Globus pallidus (tissue), 1 donor: ENCODE results near the gene PRIM2.
"Not testable (repeated sequence)": the region's sequence is repeated elsewhere in the genome, so short reads cannot be mapped to it uniquely, and the experiment has no call there.

Experiments used
- DNase-seq: peaks from one replicate; pipeline ENCODE4 v3.0.0-alpha.2; 2015; ENCODE audit warnings: low spot score

PRIM2 gene

DNA sequence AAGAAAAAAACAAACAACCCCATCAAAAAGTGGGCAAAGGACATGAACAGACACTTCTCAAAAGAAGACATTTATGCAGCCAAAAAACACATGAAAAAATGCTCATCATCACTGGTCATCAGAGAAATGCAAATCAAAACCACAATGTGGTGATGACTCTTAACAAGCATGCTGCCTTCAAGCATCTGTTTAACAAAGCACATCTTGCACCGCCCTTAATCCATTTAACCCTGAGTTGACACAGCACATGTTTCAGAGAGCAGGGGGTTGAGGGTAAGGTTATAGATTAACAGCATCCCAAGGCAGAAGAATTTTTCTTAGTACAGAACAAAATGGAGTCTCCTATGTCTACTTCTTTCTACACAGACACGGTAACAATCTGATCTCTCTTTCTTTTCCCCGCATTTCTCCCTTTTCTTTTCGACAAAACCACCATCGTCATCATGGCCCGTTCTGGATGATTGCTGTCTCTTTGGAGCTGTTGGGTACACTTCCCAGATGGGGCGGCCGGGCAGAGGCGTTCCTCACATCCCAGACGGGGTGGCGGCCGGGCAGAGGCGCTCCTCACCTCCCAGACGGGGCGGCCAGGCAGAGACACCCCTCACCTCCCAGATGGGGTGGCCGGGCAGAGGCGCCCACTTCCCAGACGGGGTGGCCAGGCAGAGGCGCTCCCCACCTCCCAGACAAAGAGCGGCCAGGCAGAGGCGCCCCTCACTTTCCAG, 7.2 kb upstream of the PRIM2 start:
- DNase-seq = not testable (repeated sequence)

DNA sequence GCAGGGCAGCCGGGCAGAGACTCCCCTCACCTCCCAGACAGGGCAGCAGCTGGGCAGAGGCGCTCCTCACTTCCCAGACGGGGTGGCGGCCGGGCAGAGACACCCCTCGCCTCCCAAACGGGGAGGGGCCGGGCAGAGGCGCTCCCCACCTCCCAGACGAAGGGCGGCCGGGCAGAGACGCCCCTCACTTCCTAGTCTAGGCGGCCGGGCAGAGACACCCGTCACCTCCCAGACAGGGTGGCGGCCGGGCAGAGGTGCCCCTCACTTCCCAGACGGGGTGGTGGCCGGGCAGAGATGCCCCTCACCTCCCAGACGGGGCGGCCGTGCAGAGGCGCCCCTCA, 6.6 kb upstream of the PRIM2 start:
- no peak for DNase-seq

DNA sequence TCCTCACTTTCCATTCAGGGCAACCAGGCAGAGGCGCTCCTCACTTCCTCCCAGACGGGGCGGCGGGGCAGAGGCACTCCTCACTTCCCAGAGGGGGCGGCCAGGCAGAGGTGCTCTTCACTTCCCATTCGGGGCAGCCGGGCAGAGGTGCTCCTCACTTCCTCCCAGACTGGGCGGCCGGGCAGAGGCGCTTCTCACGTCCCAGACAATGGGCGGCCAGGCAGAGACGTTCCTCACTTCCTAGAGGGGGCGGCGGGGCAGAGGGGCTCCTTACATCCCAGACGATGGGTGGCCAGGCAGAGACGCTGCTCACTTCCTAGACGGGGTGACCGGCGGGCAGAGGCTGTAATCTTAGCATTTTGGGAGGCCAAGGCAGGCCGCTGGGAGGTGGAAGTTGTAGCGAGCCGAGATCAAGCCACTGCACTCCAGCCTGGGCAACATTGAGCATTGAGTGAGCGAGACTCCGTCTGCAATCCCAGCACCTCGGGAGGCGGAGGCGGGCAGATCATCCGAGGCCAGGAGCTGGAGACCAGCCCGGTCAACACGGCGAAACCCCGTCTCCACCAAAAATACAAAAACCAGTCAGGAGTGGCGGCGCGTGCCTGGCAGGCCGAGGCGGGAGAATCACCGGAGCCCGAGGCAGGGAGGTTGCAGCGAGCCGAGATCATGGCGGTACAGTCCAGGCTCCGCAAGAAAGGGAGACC, 6.0 kb upstream of the PRIM2 start:
- not testable (repeated sequence) for DNase-seq

DNA sequence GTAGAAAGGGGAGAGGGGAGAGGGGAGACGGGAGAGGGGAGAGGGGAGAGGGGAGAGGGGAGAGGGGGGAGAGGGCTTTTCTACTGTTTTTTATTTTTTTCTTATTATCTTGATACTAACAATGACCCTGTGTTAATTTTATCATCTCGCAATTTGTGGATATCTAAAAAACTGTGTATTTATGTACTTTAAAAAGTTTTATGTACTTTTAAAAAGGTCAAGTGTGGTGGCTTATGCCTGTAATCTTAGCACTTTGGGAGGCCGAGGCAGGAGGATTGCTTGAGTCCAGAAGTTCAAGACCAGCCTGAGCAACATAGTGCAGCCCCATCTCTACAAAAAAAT, 5.5 kb upstream of the PRIM2 start:
- no peak for DNase-seq

DNA sequence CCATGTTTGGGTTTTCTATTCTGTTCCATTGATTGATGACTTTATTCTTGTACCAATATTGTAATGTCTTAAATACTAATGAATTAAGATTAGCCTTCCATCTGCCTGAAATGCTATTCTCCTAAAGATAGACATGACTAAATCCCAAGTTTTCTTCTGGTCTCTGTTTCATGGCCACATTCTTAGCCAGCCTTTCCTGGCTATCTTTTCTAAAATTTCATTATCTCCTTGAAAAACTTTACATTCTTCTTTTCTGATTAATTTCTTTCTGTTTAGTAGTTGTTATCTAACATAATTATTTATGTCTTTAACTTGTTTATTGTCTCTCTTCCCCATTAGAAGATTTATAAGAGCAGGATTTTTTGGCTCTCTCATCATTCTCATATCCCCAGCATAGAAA, 4.4 kb upstream of the PRIM2 start:
- DNase-seq = no peak

DNA sequence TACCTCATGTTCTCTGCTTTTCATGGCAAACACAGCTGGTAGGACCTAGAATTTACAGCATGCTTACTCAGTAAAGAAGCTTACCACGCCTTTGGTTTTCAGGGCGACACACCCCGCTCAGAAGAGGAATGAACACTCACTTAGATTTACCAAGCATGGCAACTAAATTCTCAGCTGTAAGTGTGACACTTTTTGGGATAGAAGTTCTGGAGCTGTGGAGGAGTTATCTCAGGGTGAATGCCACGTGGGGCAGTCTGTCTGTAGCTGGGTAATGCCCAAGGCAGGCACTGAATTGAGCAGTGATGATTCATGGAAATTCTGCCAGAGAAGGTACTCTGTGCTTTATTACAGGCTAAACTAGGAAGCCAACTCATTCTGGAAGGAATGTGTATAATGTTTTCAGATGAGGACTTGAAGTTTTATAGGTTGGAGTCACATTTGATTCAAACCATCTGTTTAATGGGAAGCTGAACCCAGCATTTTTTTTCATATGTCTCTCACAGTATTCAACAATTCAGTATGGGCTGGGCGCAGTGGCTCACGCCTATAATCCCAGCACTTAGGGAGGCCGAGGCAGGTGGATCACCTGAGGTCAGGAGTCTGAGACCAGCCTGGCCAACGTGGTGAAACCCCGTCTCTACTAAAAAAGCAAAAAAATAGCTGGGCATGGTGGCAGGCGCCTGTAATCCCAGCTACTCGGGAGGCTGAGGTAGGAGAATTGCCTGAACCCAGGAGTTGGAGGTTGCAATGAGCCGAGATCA, 3.5 kb upstream of the PRIM2 start:
- DNase-seq = no peak

DNA sequence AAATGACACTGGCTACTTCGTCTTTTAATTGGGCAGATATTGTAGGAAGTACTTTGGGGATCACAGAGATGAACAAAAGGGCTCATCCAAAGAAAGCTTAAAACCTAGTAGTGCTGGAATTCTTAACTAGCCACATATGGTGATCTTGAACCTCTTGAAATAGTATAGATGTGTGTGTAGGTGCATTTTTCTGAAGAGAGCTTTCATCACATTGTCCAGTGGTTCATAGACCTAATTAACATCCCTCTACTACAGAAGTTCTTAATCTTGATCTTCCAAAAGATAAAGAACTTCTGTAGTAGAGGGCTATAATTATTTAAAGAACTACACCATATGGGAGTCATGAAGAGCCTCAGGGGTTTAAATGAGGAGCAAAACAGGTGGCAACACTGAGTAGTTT, 2.3 kb upstream of the PRIM2 start:
- no peak for DNase-seq

DNA sequence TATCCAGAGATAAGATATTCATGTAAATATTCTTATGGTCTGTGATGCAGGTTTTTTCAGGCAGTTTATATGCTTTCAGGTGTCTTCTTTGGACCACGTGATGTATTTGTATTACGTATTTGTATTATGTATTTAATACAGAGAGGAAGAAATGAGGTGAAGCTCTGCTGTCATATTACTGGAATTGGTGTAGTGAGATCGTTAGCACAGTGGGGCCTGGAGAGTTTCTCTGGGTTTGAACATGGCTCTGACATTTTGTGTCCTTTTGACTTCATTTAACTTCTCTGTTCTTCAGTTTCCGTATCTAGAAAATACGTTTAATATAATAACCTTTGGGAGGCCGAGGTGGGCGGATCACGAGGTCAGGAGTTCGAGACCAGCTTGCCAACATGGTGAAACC, 1.6 kb upstream of the PRIM2 start:
- no peak for DNase-seq

DNA sequence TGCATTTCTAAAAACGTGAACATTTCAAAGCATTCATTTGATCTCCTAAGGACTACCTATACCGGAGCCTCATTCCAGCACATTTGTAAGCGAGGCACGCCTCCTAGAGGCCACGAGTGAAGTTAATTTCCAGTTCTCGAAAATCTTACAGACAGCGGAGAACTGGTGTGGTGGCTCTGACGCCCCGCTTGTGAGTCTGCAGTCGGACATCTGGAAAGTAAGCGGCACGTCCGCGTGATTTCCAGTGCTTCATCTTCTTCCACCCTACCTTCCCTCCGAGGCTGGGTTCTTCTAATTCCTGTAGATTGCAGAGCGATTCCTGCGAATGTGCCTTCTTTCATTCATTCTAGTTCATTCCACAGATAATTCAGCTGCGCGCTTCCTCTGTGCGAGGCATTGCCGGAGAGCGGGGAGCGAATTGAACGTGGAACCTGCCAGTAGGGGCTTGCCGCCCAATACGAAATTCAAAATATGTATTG, 810 bp upstream of the PRIM2 start:
- peak; percentile 90 for DNase-seq

DNA sequence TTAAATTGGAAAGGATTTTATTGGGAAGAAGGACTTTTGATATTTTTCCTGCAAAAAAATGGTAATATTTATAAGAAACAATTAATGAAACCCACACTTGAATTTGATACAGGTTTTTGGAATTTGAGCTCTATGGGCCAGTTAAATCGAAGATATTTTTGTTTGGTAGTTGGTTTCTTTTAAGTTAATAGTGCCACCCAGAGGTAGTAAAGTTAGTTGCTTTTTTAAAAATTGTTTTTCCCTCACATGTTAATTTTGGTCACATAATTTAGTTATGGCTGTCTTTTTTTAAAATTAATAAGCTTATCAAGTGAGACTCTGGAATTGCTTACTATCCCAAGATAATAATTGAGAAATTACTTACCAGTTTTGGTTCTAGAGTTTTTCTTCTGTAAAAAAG, 7.1 kb downstream of the PRIM2 start:
- DNase-seq = no peak

DNA sequence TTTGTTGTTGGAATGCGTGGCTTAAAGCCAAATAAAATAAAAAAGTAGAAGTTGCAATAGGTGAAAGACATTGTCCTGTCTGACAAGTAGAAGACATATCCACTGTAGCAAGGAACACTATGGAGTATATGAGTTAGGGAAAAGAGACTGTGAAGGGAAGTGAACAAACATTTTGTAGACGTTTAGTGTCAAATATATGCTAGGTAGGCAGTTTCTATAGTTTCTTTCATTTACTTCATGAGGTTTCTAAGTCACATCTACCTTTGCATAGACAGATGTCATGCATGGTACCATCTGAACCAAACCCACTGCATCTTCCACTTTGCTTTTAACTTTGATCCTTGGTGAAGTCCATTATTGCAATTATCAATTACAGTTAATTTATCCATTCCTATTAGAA, 9.9 kb downstream of the PRIM2 start:
- no peak for DNase-seq

DNA sequence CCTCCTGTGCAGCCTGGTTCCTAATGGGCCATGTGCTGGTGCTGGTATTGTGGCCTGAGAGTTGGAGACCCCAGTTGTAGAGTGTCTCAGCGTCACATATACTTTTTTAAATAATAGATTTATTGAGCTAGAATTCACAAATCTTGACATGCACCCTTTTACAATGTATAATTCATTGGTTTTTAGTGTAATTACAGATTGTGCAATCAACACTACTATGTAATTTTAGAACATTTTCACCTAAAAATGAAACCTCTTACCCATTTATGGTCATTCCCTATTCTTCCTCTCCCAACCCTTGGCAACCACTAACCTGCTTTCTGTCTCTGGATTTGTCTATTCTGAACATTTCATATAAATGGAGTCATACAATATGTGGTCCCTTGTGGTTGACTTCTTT, 10.6 kb downstream of the PRIM2 start:
- no peak for DNase-seq

DNA sequence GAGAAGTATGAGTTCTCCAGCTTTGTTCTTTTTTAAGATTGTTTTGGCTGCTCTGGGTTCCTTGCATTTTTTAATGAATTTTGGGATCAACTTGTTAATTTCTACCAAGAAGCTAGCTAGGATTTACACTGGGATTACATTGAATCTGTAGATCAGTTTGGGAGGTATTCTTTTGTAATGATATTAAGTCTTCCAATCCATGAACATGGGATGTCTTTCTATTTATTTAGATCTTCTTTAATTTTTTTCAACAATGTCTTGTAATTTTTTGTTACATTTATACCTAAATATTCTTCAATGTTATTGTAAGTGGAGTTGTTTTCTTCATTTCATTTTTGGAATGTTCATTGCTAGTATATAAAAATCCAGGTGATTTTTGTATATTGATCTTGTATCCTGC, 12.5 kb downstream of the PRIM2 start:
- no peak for DNase-seq

DNA sequence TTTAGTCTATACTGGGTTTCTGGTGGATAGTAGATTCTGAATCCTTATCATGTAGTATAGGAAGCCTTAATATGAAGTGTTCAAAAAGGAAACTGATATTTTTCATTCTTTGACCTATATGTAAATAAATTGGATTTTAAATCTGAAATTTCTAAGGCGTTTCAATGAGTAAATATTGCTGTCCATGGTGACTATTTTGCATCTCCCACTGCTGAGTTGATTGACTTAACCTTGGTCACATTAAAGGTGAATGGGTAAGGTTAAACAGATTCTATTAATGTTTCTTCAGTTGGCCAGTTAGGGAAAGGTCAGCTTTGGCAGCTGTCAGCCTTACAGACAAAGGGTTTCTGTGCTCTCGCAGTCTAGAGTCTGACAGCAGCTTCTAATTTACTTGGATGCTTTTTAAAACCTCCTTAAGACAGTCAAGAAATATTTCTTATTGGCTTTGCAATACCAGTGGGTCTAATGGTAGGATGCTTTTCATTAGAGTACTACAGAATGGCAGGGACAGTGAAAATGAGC, 24.8 kb downstream of the PRIM2 start:
- no peak for DNase-seq

DNA sequence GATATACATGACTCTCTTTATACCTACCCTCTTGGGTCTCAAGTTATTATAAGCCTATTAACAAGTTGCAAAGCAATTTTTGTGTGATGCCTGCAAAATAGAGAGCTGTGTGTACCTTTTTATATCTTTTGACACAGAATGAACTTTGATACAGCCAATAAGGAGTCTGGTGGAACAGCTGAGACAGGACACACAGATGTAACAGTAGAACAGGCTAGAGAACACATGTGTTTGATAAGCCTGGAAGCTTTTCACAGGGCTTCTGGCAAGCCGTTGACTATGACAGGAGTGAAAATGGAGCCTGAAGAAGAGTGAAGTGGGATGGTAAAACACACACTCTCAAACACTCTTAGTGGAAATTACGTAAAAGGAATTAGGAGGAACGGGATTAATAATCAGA, 25.9 kb downstream of the PRIM2 start:
- not testable (repeated sequence) for DNase-seq

DNA sequence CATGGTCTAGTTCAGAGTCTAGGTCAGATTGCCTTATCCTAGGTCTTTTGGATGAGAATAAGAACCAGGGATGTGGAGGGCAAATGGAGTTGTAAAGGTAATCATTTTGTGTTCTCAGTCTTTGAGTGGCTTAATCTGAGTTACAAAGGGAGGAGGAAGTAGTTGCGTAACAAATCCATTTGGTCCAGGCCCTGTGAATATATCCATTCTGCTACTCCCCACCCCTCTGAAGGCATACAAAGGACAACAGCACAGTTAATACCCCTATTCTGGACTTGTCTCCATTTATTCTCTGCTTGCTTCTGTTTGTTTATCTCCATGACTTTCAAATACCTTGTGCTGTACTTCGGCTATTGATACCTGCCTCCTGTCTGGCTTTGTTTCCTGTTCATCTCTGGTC, 29.3 kb downstream of the PRIM2 start:
- DNase-seq = not testable (repeated sequence)

DNA sequence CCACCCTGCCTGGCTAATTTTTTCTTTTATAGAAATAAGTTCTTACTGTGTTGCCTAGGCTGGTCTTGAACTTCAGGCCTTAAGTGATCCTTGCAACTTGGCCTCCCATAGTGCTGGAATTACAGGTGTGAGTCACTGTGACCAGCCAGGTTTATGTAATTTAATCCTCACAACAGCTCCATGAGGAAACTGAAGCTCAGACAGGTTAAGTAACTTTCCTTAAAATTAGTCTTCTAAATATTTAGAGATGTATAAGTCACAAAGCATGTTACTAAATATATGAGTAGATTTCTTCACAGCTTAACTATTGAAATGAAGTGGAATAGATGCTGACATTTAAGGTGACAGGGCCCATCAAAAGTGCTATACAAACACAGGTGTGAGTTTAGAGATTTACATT, 30.2 kb downstream of the PRIM2 start:
- DNase-seq = not testable (repeated sequence)

DNA sequence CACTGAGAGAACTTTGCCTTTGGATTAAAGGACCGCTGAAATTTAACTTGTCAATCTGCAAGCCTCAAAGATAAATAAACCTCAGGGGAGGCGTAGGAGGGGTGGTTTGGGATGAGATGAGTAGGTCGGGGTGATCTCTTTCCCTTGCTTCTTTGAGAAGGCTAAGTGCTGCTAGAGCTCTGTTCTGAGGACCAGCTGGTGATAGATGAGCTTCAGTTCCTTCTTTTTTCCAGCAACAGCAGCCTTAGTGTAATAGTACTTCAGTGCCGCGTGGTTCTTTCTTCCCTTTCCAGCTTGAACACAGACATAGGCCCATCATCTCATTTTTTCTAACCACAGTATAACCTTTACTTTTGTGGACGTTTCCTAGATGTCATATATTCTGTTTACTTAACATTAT, 33.0 kb downstream of the PRIM2 start:
- DNase-seq = not testable (repeated sequence)

DNA sequence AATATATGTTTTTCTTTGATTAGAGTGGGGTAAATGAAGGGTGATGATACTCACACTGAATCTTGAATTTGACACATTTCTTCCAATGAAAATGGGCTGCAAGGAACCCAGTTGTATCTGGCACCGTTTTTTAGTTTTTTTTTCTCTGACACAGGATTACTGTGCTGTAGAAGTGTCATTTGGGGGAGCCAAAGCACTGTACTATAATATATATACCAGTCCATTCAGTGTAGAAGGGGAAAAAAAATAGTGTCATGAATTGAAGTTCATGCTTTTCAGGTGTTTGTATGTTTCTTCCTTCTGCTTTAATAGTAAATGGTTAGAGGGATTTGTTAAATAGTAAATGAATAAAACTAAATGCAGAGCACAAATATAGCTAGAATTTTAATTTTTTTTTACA, 35.2 kb downstream of the PRIM2 start:
- not testable (repeated sequence) for DNase-seq

DNA sequence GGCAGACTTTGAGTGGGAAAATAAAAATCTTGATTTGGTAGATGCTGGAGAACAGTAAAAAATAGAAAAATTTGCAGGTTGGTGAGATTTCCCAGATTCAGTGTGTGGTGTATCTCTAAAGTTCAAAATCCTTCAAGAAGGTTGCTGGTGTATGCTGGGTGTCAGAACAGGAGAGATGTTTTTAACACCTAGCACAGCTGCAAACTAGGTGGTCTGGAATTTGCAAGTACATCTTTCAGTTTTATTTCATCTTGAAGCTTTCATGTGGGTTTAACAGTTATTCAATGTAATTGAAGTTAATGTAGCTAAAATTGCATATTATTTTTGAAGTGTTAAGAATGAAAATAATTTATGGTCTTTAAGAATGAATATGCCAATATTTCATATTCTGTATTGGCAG, 40.9 kb downstream of the PRIM2 start:
- DNase-seq = not testable (repeated sequence)

DNA sequence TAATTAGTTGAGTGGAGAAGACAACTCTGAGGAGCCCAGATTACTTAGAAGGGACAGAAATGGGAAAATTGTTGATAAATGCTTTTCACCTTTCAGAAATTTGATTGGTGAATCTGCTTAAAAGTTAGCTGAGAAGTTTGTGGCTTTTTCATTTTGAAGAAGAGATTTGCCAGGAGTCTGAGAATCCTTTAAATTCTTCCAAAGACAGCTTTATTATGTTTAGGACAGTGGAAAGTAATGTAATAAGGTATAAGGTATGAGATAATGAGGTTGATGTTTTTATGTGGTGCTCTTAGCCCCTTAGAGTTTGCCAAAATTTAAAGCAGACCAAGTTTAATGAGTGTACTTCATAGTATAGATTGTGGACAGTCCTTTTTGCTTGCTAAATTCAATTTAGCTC, 42.3 kb downstream of the PRIM2 start:
- DNase-seq = not testable (repeated sequence)

DNA sequence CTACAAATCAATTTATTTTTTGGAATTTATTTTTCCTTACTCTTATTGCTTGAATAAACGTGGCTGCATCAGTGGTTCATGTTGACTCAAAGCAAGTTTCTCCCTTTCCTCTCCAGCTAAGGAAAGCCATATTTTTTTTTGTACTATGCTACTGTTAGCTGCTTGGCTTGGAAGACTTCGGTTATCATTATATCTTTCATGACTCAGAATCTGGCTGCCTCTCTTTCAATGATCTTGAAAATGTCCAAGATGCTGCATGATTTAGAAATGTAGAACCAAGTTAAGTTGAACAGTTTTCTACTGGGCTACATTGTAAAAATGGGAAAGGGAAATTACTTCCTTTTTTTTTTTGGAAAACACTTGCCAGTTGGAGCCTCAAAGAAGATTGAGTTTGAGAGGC, 44.9 kb downstream of the PRIM2 start:
- not testable (repeated sequence) for DNase-seq

DNA sequence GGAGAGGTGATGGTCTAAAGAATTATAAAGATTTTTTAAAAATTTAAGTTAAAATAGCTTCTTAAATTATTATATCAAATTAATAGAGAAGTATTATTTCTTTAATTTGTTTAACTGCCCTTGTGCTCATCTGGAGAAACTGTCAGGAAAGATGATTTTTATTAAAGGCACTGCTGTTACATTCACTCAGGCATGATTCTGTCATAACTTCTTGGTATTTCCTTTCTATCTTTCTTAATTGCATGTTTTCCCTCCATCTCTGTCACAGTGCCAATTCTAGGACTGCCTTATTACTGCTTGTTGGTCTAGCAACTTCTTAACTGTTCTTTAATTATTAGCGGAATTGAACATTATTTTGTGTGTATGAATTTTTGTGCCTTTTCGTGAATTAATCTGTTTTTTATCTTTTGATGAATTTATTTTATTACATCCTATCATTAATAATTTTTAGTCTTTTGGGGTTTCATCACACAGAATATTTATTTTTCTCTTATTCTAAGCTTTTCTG, 47.7 kb downstream of the PRIM2 start:
- not testable (repeated sequence) for DNase-seq
